Memory B cell (primary cell): ENCODE data around the gene NFE2.
"Not testable (repeated sequence)": the region's sequence is repeated elsewhere in the genome, so short reads cannot be mapped to it uniquely, and the experiment has no call there.

ENCODE experiments used
- ATAC-seq: fragments of 150-1000 bp; cut with Tn5 transposase; 2 replicates; pipeline ENCODE4 v1.10.0; 2021; ENCODE audit warnings: low read depth, mild to moderate bottlenecking, moderate library complexity
- DNase-seq, 2 donors: peaks; one replicate each; pipeline ENCODE4 v3.0.0; 2022; ENCODE audit warnings: low spot score in 2 of 2
- H3K27ac Mint-ChIP-seq: one replicate; pipeline ENCODE4 v1.8.0; 2022; ENCODE audit warnings: mild to moderate bottlenecking, moderate library complexity, mixed read lengths
- H3K27me3 Mint-ChIP-seq: one replicate; pipeline ENCODE4 v1.8.0; 2022; ENCODE audit warnings: mixed read lengths
- H3K36me3 Mint-ChIP-seq: one replicate; pipeline ENCODE4 v1.8.0; 2022; ENCODE audit warnings: mild to moderate bottlenecking, mixed read lengths
- H3K4me1 Mint-ChIP-seq: one replicate; pipeline ENCODE4 v1.8.0; 2022; ENCODE audit warnings: mixed read lengths
- H3K4me3 Mint-ChIP-seq: one replicate; pipeline ENCODE4 v1.8.0; 2022; ENCODE audit warnings: mild to moderate bottlenecking, moderate library complexity, mixed read lengths
- H3K9me3 Mint-ChIP-seq: one replicate; pipeline ENCODE4 v1.8.0; 2022; ENCODE audit warnings: mixed read lengths

The NFE2 gene

DNA sequence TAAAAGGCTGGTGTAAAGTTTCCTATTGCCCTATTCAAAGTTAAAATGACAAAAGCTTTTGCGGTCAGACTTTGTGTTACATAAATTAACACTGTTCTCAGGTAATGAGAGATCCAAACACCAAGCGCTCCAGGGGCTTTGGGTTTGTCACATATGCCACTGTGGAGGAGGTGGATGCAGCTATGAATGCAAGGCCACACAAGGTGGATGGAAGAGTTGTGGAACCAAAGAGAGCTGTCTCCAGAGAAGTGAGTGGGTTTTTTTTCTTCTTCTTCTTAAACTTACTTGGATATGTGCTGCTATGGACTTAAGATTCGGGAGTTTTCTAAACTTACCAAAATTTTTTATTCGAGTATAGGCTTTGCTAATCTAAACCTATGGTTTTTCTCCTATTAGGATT is 19.1 kb downstream of the NFE2 start:
- peaks cover 30% of the 10 kb centered on the region for H3K4me1 Mint-ChIP-seq
- not testable (repeated sequence) for H3K27ac Mint-ChIP-seq, DNase-seq, ATAC-seq, H3K27me3 Mint-ChIP-seq, H3K9me3 Mint-ChIP-seq, H3K4me3 Mint-ChIP-seq
- peaks cover 26% of the 10 kb centered on the region for H3K36me3 Mint-ChIP-seq

DNA sequence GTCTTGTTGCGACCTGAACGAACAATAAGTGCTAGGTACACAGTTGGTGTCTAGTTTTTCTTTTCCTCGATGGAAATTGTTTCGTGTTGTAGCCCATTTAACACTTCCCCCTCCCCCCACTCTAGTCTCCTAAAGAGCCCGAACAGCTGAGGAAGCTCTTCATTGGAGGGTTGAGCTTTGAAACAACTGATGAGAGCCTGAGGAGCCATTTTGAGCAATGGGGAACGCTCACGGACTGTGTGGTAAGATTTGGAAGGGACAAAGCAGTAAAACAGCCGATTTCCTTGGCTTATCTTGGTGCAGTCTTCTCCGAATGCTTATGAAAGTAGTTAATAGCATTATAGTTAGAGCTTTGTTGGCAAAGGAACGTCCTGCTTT is 19.6 kb downstream of the NFE2 start:
- H3K27me3 Mint-ChIP-seq, ATAC-seq, H3K27ac Mint-ChIP-seq, DNase-seq, H3K4me3 Mint-ChIP-seq, H3K9me3 Mint-ChIP-seq: not testable (repeated sequence)
- peaks cover 34% of the 10 kb centered on the region for H3K4me1 Mint-ChIP-seq
- H3K36me3 Mint-ChIP-seq, result peaks cover 26% of the 10 kb centered on the region

DNA sequence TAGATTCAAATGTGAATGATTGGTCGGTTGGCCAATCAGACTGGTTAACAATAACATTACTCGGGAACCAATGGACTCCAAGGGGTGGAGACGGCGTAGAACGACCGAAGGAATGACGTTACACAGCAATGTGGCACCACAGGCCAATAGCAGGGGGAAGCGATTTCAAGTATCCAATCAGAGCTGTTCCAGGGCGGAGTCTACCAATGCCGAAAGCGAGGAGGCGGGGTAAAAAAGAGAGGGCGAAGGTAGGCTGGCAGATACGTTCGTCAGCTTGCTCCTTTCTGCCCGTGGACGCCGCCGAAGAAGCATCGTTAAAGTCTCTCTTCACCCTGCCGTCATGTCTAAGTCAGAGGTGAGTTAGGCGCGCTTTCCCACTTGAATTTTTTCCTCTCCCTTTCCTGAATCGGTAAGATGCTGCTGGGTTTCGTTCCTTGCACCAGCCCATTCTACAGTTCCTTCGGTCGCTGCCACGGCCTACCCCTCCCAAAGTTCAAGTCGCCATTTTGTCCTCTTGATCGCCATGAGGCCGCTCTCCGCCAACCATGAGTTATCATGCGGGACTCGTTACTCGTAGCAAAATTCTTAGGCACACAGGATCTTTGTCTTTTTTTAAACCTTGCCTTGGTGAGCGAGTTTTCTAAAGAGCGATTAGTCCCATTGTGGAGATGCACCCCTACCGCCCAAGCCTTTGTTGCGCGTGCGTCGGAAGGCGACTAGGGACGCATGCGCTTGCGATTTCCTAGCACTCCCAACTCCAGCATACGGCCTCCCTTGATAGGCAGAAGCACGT is 20.2 kb downstream of the NFE2 start, which contains the start of gene HNRNPA1:
TSS of gene HNRNPA1 (plus strand) at position 259 of the 793 bp plus-strand sequence. CDS start at position 341, 82 bp downstream.
- Mint-ChIP-seq H3K9me3 (no peaks in the 10 kb centered on the region), H3K27ac (no peak within 1 kb of the TSS), H3K27me3 (no peaks in the 10 kb centered on the region), H3K36me3 (peaks cover 23% of the 10 kb centered on the region), H3K4me1 (peaks cover 32% of the 10 kb centered on the region), H3K4me3 (no peak within 1 kb of the TSS)
- ATAC-seq (peak; percentile 79), DNase-seq (peak; percentile 83 to 95)

DNA sequence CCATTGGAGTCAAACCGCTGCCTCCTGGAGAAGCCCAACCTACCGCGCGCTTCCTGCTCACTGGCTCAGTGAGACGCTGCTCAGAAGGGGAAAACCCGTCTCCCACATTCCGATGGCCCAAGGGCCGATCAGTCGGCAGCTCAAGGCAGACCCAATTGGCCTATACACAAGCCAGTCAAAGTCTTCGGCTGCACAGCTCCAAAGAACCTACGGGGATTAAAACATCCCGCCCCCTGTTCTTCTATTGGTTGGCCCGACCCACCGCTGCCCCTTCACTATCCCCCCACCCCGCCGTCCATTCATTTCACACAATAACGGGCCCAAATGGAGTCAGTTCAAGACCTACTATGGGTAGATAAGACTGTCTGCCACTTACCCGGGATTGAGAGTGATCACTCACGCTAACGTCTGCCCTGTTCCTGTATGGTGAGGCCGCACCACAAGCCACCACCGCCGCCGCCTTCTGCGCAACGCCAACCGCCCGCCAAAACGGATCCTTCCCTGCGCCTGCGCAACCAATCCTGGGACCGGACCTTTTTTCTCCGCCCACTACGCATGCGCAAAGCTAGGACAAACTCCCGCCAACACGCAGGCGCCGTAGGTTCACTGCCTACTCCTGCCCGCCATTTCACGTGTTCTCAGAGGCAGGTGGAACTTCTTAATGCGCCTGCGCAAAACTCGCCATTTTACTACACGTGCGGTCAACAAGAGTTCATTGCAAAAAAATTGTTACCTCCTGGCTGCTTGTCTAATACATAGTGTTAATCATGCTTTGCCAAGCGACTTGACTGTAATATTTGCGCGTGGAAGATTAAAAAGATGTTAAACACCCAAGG is 21.0 kb downstream of the NFE2 start, which contains the start of gene CBX5:
TSS of gene CBX5 (minus strand) at position 491 of the 836 bp plus-strand sequence. CDS start 22,472 bp downstream, outside the sequence.
- Mint-ChIP-seq H3K4me3 (no peak within 1 kb of the TSS), H3K4me1 (peaks cover 38% of the 10 kb centered on the region), H3K27me3 (no peaks in the 10 kb centered on the region), H3K9me3 (no peaks in the 10 kb centered on the region), H3K27ac (no peak within 1 kb of the TSS), H3K36me3 (peaks cover 21% of the 10 kb centered on the region)
- DNase-seq (peak; percentile 98 to 99), ATAC-seq (peak; percentile 66)

DNA sequence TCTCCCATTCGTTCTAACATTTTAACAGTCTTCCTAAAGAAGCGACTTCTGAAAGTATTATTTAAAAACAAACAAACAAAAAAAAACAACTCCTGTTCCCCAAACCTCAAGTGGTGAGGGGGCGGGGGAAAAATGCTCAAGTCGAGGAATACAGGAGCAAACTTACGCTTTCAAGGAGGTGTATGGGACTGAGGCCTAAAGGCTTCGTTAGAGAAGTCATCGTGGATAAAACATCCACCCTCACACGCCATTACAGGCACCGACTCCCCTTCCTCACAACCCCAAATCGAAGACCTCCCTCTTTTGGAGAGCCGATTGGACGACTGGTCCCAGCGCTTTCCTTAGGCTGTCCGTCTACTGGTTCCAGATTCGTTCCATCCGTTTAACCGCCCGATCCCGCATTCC is 21.6 kb downstream of the NFE2 start:
- Mint-ChIP-seq H3K27me3 (no peaks in the 10 kb centered on the region), H3K9me3 (no peaks in the 10 kb centered on the region), H3K4me3 (no peak overlapping the region), H3K36me3 (peaks cover 19% of the 10 kb centered on the region), H3K4me1 (peaks cover 37% of the 10 kb centered on the region), H3K27ac (no peak overlapping the region)
- DNase-seq, result no peak
- ATAC-seq, result no peak

DNA sequence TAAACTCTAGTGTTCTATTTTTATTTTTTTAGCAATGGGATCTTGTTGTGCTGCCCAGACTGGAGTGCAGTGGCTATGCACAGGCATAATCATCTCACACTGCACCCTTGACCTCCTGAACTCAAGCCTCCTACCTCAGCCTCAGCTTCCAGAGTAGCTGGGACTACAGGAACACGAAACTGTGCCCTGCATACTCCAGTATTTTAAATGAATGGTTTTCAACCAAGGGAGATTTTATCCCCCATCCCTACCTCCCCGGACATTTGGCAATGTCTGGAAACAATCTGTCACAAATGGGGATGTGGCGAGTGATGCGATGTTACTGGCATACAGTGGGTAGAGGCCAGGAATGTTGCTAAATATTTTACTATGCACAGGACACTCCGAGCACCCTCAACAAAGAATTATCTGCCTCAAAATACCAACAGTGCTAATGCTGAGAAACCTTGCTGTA is 23.0 kb downstream of the NFE2 start:
- Mint-ChIP-seq H3K36me3 (peaks cover 14% of the 10 kb centered on the region), H3K4me1 (peaks cover 30% of the 10 kb centered on the region), H3K27me3 (no peaks in the 10 kb centered on the region), H3K27ac (no peak overlapping the region), H3K4me3 (peak overlapping the region; percentile 11), H3K9me3 (no peaks in the 10 kb centered on the region)
- no peak for DNase-seq
- no peak for ATAC-seq

DNA sequence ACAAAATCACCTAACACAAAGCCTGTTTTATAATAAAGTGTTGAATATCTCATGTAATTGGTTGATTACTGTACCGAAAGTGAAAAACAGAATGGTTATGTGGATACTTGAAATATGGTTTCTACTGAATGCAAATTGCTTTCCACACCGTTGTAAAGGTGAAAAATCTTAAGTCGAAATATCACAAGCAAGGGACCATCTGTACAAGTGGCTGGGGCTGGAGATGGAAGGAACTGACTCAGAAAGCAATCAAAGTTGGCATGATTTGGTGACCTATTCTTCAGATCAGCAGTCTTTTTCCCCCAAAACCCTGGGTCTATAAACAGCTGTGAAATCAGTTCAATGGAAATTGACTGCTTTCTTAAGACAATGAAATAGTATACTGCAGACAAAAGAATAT is 24.4 kb downstream of the NFE2 start:
- H3K9me3 Mint-ChIP-seq, result no peaks in the 10 kb centered on the region
- DNase-seq (no peak), ATAC-seq (no peak)
- peak overlapping the region; percentile 53 for H3K27ac Mint-ChIP-seq
- H3K4me1 Mint-ChIP-seq, result peaks cover 24% of the 10 kb centered on the region
- H3K27me3 Mint-ChIP-seq, result no peaks in the 10 kb centered on the region
- no peak overlapping the region for H3K4me3 Mint-ChIP-seq
- peaks cover 6% of the 10 kb centered on the region for H3K36me3 Mint-ChIP-seq

DNA sequence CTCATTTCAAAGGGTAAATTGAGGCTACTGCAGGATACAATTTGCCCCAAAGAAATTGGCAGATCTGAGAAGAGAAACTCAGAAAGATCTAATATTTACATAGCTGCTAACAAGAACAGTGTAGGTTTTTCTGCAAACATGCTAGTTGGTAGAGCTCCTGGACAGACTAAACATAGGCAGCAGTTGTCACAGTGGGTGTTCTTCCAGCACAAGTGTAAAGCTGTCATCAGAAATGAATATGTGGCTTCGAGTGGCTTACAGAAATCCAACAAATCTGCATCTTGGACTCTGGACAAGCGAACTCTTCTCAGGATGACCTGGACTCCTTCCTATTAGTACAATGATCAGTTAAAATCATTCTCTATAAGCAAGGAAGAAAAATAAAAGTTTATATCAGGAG is 26.8 kb downstream of the NFE2 start:
- ATAC-seq, result no peak
- H3K36me3 Mint-ChIP-seq, result peaks cover 4% of the 10 kb centered on the region
- no peak overlapping the region for H3K4me3 Mint-ChIP-seq
- no peak overlapping the region for H3K27ac Mint-ChIP-seq
- H3K4me1 Mint-ChIP-seq, result peaks cover 24% of the 10 kb centered on the region
- no peak for DNase-seq
- no peaks in the 10 kb centered on the region for H3K9me3 Mint-ChIP-seq
- H3K27me3 Mint-ChIP-seq, result no peaks in the 10 kb centered on the region

DNA sequence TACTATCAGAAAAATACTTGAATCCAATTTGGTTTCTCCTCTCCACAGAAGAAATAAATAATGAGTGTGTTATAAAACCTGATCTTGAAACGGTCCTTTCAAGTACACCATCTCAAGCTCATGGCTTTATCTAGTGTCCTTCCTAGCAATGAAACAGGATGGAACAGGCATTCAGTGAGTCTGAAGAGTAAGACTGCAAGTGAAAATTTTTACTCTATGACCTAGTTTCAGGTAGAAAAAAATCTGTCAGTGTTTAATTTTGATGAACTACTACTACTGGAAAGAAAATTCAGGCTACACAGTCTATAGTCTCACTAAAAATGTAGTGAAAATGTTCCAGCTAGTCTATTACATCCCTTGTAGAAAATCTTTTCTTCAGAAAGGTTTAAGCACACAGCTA is 28.6 kb downstream of the NFE2 start:
- H3K27ac Mint-ChIP-seq, result peak overlapping the region; percentile 55
- no peaks in the 10 kb centered on the region for H3K9me3 Mint-ChIP-seq
- H3K4me1 Mint-ChIP-seq, result peaks cover 13% of the 10 kb centered on the region
- peaks cover 4% of the 10 kb centered on the region for H3K36me3 Mint-ChIP-seq
- no peaks in the 10 kb centered on the region for H3K27me3 Mint-ChIP-seq
- no peak for DNase-seq
- H3K4me3 Mint-ChIP-seq, result no peak overlapping the region
- no peak for ATAC-seq

DNA sequence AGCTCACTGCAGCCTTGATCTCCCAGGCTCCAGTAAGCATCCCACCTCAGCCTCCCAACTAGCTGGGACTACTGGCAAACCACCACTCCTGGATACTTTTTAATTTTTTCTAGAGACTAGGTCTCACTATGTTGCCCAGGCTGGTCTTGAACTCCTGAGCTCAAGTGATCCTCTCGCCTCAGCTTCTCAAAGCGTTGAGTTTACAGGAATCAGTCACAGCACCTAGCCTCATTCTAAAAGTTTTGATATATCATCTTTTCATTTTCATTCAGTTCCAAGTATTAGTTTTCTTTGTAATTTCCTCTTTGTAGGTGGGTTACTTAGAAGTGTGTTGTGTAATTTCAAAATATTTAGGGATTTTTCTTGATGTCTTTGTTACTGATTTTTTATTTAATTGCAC is 30.5 kb downstream of the NFE2 start:
- ATAC-seq (no peak), DNase-seq (no peak)
- H3K9me3 Mint-ChIP-seq, result no peaks in the 10 kb centered on the region
- H3K4me3 Mint-ChIP-seq, result no peak overlapping the region
- H3K4me1 Mint-ChIP-seq, result peaks cover 3% of the 10 kb centered on the region
- no peak overlapping the region for H3K27ac Mint-ChIP-seq
- peaks cover 4% of the 10 kb centered on the region for H3K36me3 Mint-ChIP-seq
- H3K27me3 Mint-ChIP-seq, result no peaks in the 10 kb centered on the region

DNA sequence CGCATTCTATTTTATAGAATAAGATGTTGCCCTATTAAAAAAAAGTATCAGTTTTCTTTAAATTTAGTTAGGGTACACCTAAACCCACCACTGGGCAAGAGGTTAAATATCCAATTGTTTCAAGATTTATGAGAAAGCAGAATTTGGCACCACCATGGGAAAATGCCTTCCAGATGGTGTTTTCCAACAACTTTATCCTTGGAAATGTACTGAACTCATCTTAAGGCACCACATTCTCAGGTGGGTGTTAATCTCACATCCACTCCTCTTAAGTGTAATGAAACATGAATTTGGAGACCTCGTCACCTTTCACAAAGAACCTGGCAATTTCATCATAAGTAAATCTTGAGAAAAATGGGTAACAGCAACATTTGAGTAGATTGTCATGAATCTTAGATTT is 34.0 kb downstream of the NFE2 start:
- H3K9me3 Mint-ChIP-seq, result no peaks in the 10 kb centered on the region
- ATAC-seq (no peak), DNase-seq (no peak)
- no peak overlapping the region for H3K4me3 Mint-ChIP-seq
- no peaks in the 10 kb centered on the region for H3K36me3 Mint-ChIP-seq
- H3K27ac Mint-ChIP-seq, result no peak overlapping the region
- no peaks in the 10 kb centered on the region for H3K4me1 Mint-ChIP-seq
- H3K27me3 Mint-ChIP-seq, result no peaks in the 10 kb centered on the region

DNA sequence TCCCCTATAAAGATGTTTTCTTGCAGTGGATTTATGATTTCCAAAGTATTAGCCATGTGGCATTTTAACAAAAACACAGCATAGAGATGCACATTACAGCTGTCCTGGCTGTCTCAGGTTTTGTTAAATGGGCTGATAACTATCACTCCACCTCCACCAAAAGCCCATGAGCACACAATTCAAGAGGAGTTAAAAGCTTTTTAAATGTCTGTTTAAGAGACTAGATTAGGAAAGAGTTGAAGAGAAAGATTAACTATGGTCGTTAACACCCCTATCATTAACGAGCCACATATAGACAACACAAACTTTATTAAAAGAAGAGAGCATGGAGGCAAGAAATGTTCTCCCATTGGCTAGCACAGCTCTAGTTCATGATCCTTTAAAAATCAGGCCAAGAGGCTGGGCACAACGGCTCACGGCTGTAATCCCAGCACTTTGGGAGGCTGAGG is 35.4 kb downstream of the NFE2 start:
- ATAC-seq, result no peak
- Mint-ChIP-seq H3K27ac (no peak overlapping the region), H3K9me3 (no peaks in the 10 kb centered on the region), H3K36me3 (no peaks in the 10 kb centered on the region), H3K4me1 (no peaks in the 10 kb centered on the region), H3K27me3 (no peaks in the 10 kb centered on the region), H3K4me3 (no peak overlapping the region)
- no peak for DNase-seq

DNA sequence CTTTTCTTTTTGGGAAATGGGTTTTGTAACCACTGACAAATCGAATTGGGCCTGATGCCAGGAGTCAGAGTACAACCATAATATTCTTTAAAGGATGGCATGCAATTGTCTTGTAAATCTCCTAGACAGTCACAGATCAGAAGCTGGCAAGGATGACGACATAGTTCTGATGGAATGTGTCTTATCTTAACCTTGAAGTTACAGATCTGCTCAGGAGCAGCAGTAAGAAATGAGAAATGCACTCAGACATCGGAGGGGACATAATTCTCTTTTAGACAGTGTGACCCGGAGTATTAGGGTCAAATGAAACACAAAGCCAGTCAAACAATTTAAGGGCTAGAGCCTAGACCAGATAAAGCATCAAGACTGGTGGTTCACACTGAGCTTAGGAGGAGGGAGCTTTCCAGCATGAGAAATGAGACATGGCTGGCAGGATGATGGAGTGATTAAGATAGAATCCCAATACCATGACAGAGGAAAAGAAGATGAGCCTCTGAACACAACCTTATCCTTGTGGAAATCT is 38.4 kb downstream of the NFE2 start:
- Mint-ChIP-seq H3K4me1 (peaks cover 6% of the 10 kb centered on the region), H3K27me3 (no peaks in the 10 kb centered on the region), H3K36me3 (no peaks in the 10 kb centered on the region), H3K27ac (no peak overlapping the region), H3K9me3 (no peaks in the 10 kb centered on the region), H3K4me3 (no peak overlapping the region)
- ATAC-seq (no peak), DNase-seq (no peak)

DNA sequence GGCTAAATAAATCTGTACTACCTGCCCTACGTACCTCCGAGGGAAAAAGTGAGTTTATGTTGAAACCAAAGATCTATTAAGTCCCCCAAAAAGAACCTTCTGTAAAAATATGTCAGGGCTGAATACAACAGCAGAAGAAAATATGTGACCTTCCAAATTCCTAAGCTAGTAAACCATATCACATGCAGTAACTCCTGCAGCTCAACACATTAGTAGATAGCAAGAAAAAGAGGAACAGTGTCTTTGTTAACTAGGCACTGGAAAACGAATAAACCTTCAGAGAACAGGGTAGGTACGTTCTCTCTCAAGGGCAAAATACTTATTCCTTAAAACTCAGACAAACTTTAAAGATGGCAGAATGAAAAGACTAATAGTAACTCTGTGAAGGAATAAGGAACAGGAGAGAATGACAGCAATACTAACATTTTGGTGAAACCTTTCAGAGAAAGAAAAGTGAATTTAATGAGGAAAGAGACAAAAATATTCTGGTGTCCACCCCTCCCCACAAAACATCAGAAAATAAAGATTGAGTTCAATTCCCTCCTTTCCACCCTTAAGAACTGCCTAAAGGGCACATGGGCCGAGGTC is 38.9 kb downstream of the NFE2 start:
- DNase-seq, result no peak
- Mint-ChIP-seq H3K9me3 (no peaks in the 10 kb centered on the region), H3K4me1 (peaks cover 6% of the 10 kb centered on the region), H3K36me3 (no peaks in the 10 kb centered on the region), H3K27ac (no peak overlapping the region), H3K4me3 (no peak overlapping the region), H3K27me3 (no peaks in the 10 kb centered on the region)
- ATAC-seq, result no peak
